GM21619 (cell line): ENCODE results near the gene GPLD1.
A peak's percentile ranks its signal among the peaks of the same experiment; 100 is the strongest.
"Not testable (repeated sequence)": the region's sequence is repeated elsewhere in the genome, so short reads cannot be mapped to it uniquely, and the experiment has no call there.

Source experiments
- ATAC-seq: cut with Tn5 transposase; IDR thresholded peaks from one replicate; pipeline ENCODE4 v1.9.1; 2021; ENCODE audit not compliant: unreplicated experiment

The GPLD1 gene

GRCh38 chr6:24489470-24489869 is at the start of gene GPLD1:
Gene GPLD1, minus strand, starts transcription at chr6:24489578. Its CDS starts 67 bp downstream, at chr6:24489511.
- no peak for ATAC-seq

GRCh38 chr6:24537771-24538385 is 48.5 kb upstream of the GPLD1 start:
- no peak for ATAC-seq

GRCh38 chr6:24537082-24537699 is 47.8 kb upstream of the GPLD1 start:
- ATAC-seq = no peak

GRCh38 chr6:24536466-24536865 is 47.1 kb upstream of the GPLD1 start:
- ATAC-seq = no peak

- ATAC-seq = no peak
These were observed 45.8 kb upstream of the GPLD1 start for GRCh38 chr6:24535210-24535609.

- ATAC-seq = no peak
These were observed 45.0 kb upstream of the GPLD1 start for GRCh38 chr6:24534329-24534728.

- no peak for ATAC-seq
These were observed 40.6 kb upstream of the GPLD1 start for GRCh38 chr6:24529985-24530384.

- ATAC-seq = no peak
These were observed 35.4 kb upstream of the GPLD1 start for GRCh38 chr6:24524805-24525204.

- no peak for ATAC-seq
These were observed 35.0 kb upstream of the GPLD1 start for GRCh38 chr6:24524329-24524728.

GRCh38 chr6:24522228-24523176 is 33.1 kb upstream of the GPLD1 start:
- ATAC-seq = peak; percentile 43

- ATAC-seq = peak; percentile 34
These were observed 31.7 kb upstream of the GPLD1 start for GRCh38 chr6:24520929-24521546.

GRCh38 chr6:24517659-24518543 is 28.5 kb upstream of the GPLD1 start:
- peak; percentile 77 for ATAC-seq

- ATAC-seq = peak; percentile 32
These were observed 24.2 kb upstream of the GPLD1 start for GRCh38 chr6:24513602-24514001.

GRCh38 chr6:24511976-24512375 is 22.6 kb upstream of the GPLD1 start:
- ATAC-seq = not testable (repeated sequence)

- no peak for ATAC-seq
These were observed 17.6 kb upstream of the GPLD1 start for GRCh38 chr6:24506814-24507520.

- no peak for ATAC-seq
These were observed 15.5 kb upstream of the GPLD1 start for GRCh38 chr6:24504649-24505586.

GRCh38 chr6:24504287-24504648 is 14.9 kb upstream of the GPLD1 start:
- ATAC-seq = no peak

GRCh38 chr6:24501914-24502313 is 12.5 kb upstream of the GPLD1 start:
- no peak for ATAC-seq

- no peak for ATAC-seq
These were observed 12.0 kb upstream of the GPLD1 start for GRCh38 chr6:24501374-24501773.
